Fibroblast of lung (primary cell): Measurements from ENCODE around the gene HPX.

Experiments used
- CTCF ChIP-seq, 2 donors: IDR thresholded peaks in 1 of 2; conservative IDR thresholded peaks in 1 of 2; 1 replicate in 1 of 2; 2 replicates in 1 of 2; pipeline ENCODE4 v1.5.1; 2011 to 2012; ENCODE audit warnings: low read length in 2 of 2, control low read depth in 1 of 2, inconsistent platforms in 1 of 2, low read depth in 1 of 2, mild to moderate bottlenecking in 1 of 2
- EZH2 ChIP-seq: IDR thresholded peaks from 2 replicates; pipeline ENCODE4 v1.5.1; 2012; ENCODE audit warnings: low read length, control low read depth, mild to moderate bottlenecking; ENCODE audit errors: missing control alignments

- TF ChIP-seq CTCF (conservative IDR thresholded peaks at IDR 0.05 in 1 of 2, IDR thresholded peaks at IDR 0.05 in 1 of 2; ENCODE audit: low read depth in 1 of 2, low read length in 2 of 2) (no peak), EZH2 (no peak)
Observed at GRCh38 chr11:6433998-6434660, 6.7 kb downstream of the HPX start.
